Gastrocnemius medialis (tissue), 4 donors: Measurements from ENCODE around the gene POLL. TPM values are rescaled to one million over a fixed set of nuclear protein-coding genes. Genes with fewer than 3 reads are reported as not detected.

Experiments
- ATAC-seq, 2 donors: fragments of 150-250 bp; one replicate each; pipeline ENCODE4 v1.9.1; 2016
- DNase-seq, 2 donors: peaks; one replicate each; pipeline ENCODE4 v3.0.0-alpha.2; 2019
- H3K27ac ChIP-seq, 4 donors: fragments of 200-600 bp; sonication (generic); 1 replicate in 1 of 4; 2 replicates in 3 of 4; pipeline ENCODE4 v1.5.1; 2016 to 2018; ENCODE audit warnings: mild to moderate bottlenecking in 2 of 4, moderate library complexity in 1 of 4
- H3K27me3 ChIP-seq, 3 donors: fragments of 200-600 bp; sonication (generic) in 2 of 3; 1 replicate in 1 of 3; 2 replicates in 2 of 3; pipeline versions ENCODE4 v1.5.1 to v1.6.0; 2016 to 2019; ENCODE audit warnings: mild to moderate bottlenecking in 1 of 3, moderate library complexity in 1 of 3
- H3K36me3 ChIP-seq, 2 donors: fragments of 200-600 bp; sonication (generic) in 1 of 2; one replicate each; pipeline ENCODE4 v1.5.1; 2017 to 2018
- H3K4me1 ChIP-seq, 2 donors: fragments of 200-600 bp; sonication (generic) in 1 of 2; one replicate each; pipeline ENCODE4 v1.5.1; 2016 to 2017; ENCODE audit warnings: mild to moderate bottlenecking in 2 of 2
- H3K4me3 ChIP-seq, 4 donors: fragments of 200-600 bp; sonication (generic) in 3 of 4; 1 replicate in 1 of 4; 2 replicates in 3 of 4; pipeline ENCODE4 v1.5.1; 2016 to 2019; ENCODE audit warnings: mild to moderate bottlenecking in 2 of 4
- H3K9me3 ChIP-seq, 3 donors: fragments of 200-600 bp; sonication (generic) in 2 of 3; 1 replicate in 1 of 3; 2 replicates in 2 of 3; pipeline ENCODE4 v1.5.1; 2016 to 2019
- POLR2A ChIP-seq, 2 donors: fragments of 450-650 bp; IDR thresholded peaks; one replicate each; pipeline ENCODE4 v1.6.1; 2017; ENCODE audit warnings: antibody characterized with exemption in 2 of 2, mild to moderate bottlenecking in 2 of 2, moderate library complexity in 2 of 2
- in situ Hi-C, 4 donors: fragments of 200-750 bp; cut with MboI; loops; one replicate each; pipeline versions ENCODE4 v1.15.0 to v1.8.0; 2017; ENCODE audit warnings: low sequenced_read_pairs in 4 of 4
- intact Hi-C: fragments of 100-400 bp; cut with DNase I; formaldehyde crosslinking; loops from one replicate; pipeline ENCODE4 v1.15.1; 2023; ENCODE audit warnings: low total_unique reads
- microRNA-seq, 2 donors: library from miRNA; unstranded; fragments of <30 nt; microRNA quantifications; one replicate each; pipeline ENCODE4, GENCODE V29; 2016; ENCODE audit warnings: borderline replicate concordance in 2 of 2
- total RNA-seq, 4 donors: library from RNA; depleted of rRNA; stranded (reverse); fragments of >200 nt; gene quantifications; one replicate each; pipeline versions ENCODE4 v1.1.0 to v1.2.3, GENCODE V29; 2016
- TF ChIP-seq, protein P1 (sequence below), 5 experiments: fragments of 450-650 bp in 3 of 5; fragments of 200-600 bp in 2 of 5; sonication (generic) in 2 of 5; IDR thresholded peaks in 4 of 5; conservative IDR thresholded peaks in 1 of 5; 1 replicate in 4 of 5; 2 replicates in 1 of 5; pipeline ENCODE4 v1.5.1; 2016 to 2019; ENCODE audit warnings: antibody characterized with exemption in 5 of 5, mild to moderate bottlenecking in 3 of 5, moderate library complexity in 3 of 5

The POLL gene
- total RNA-seq, 4 donors from 2014 or later: 15.4 to 33.1 (median 29.4) TPM

DNA sequence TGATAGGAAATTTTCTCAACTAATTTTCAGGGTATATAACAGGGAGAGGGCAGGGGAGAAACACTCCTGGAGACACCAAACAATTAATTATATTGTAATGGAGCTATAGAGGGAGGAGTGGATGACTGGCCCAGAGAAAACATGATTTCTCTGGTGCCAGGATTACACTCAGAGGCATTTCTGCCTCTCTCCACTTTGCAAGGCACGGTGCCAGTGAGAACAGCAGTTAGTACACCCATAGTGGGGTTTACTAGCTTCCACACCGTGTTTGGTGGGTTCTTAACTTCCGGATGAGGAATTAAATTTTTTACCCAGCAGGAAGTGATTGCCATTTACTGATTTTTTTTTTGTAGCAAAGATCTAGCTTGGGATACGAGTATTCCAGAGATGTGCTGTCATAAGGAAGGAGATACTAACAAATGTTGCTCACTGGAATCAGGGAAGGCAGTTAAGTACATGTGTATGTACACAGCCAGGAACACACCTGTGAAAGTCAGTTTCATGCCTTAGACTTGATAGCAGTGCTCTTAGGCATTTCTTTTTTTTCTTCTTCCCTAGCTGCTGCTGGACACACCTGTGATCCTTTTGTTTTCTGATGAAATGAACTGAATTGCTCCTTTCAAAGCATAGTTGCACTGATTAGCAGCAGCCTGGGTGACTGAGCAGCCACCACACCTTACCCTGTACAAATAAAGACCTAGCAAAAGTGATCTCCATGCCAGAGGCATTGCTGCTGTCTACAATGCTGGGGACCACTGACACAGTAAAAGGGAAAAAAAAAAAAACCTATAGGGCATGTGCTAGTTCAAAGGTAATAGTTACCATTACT lies 58.1 kb downstream of the POLL start:
- intact Hi-C loops: no loop called here
- peaks cover 0 to 10% of the 10 kb centered on the region in 2 donors for H3K36me3 ChIP-seq
- H3K9me3 ChIP-seq: no peaks in the 10 kb centered on the region
- no peak overlapping the region for H3K27ac ChIP-seq
- H3K4me1 ChIP-seq: peaks cover 0 to 8% of the 10 kb centered on the region in 2 donors
- no peak for TF ChIP-seq POLR2A (IDR thresholded peaks at IDR 0.05)
- TF ChIP-seq, protein P1, sequence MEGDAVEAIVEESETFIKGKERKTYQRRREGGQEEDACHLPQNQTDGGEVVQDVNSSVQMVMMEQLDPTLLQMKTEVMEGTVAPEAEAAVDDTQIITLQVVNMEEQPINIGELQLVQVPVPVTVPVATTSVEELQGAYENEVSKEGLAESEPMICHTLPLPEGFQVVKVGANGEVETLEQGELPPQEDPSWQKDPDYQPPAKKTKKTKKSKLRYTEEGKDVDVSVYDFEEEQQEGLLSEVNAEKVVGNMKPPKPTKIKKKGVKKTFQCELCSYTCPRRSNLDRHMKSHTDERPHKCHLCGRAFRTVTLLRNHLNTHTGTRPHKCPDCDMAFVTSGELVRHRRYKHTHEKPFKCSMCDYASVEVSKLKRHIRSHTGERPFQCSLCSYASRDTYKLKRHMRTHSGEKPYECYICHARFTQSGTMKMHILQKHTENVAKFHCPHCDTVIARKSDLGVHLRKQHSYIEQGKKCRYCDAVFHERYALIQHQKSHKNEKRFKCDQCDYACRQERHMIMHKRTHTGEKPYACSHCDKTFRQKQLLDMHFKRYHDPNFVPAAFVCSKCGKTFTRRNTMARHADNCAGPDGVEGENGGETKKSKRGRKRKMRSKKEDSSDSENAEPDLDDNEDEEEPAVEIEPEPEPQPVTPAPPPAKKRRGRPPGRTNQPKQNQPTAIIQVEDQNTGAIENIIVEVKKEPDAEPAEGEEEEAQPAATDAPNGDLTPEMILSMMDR (IDR thresholded peaks at IDR 0.05 in 4 of 5, conservative IDR thresholded peaks at IDR 0.05 in 1 of 5): no peak
- no peaks in the 10 kb centered on the region for H3K27me3 ChIP-seq
- ATAC-seq (no peak), DNase-seq (no peak)
- no peak overlapping the region for H3K4me3 ChIP-seq
- in situ Hi-C loops: no loop called here

DNA sequence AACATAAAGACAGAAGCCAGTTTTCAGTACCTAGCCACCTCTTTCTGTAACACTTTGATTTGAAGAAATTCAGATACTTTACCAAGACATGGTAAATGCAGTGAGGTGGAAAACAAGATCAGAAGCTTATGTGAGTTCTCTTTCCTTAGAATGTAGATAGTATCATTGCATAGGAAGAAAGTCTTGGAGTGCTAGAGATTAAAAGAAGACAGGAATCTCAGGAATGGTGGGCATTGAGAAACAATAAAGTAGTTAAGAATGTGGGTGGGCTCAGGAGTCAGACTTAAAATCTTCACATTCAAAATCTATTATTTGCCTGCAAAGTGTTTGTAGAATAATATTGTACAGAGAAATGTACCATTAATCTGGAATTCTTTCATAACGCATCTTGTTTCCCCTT lies 58.9 kb downstream of the POLL start:
- Histone ChIP-seq H3K27ac (no peak overlapping the region), H3K27me3 (no peaks in the 10 kb centered on the region), H3K4me3 (no peak overlapping the region), H3K36me3 (peaks cover 0 to 10% of the 10 kb centered on the region in 2 donors), H3K9me3 (no peaks in the 10 kb centered on the region), H3K4me1 (peaks cover 6 to 8% of the 10 kb centered on the region in 2 donors)
- no peak for TF ChIP-seq POLR2A (IDR thresholded peaks at IDR 0.05)
- TF ChIP-seq, protein P1 (IDR thresholded peaks at IDR 0.05 in 4 of 5, conservative IDR thresholded peaks at IDR 0.05 in 1 of 5): no peak
- no peak for DNase-seq
- intact Hi-C loops (no loop called here), in situ Hi-C loops (no loop called here)
- no peak for ATAC-seq

Small RNAs within 50 kb of the gene (microRNA-seq; reads per million reads assigned to microRNA genes)
- gene MIR3158-1 (0 reads per million in 2 donors), gene MIR3158-2 (0 reads per million in 2 donors)

Other genes starting within 250 kb of the POLL start
- 10 to 100 TPM in 3 of 4 donors, 1 to 10 TPM in 1; 8.7 to 17.3 (median 12.6) TPM for gene BTRC, start 234.1 kb downstream of the POLL start, total RNA-seq
- 10 to 100 TPM; 17.8 to 38.4 (median 22.9) TPM for gene DPCD, start 64 bp upstream of the POLL start, total RNA-seq
- gene FBXW4, start 106.9 kb upstream of the POLL start, total RNA-seq: 10 to 100 TPM; 43.1 to 72.6 (median 70.2) TPM
- gene FGF8, start 187.9 kb upstream of the POLL start, total RNA-seq: not detected
- 10 to 100 TPM; 12.9 to 37.0 (median 16.0) TPM for gene NPM3, start 195.2 kb upstream of the POLL start, total RNA-seq
- 10 to 100 TPM; 25.8 to 85.5 (median 48.3) TPM for gene OGA, start 230.2 kb upstream of the POLL start, total RNA-seq